GM06990 (cell line): ENCODE results near the gene CMTM1.

Experiments used
- DNase-seq: peaks from one replicate; pipeline ENCODE4 v3.0.0-alpha.2; 2011; ENCODE audit not compliant: insufficient read length; ENCODE audit errors: extremely low read depth
- H3K27me3 ChIP-seq: replicated peaks from 2 replicates; pipeline ENCODE4 v1.6.0; 2011; ENCODE audit warnings: low read length; ENCODE audit not compliant: control insufficient read depth, insufficient read depth
- H3K36me3 ChIP-seq: 2 replicates; pipeline ENCODE4 v1.5.1; 2011; ENCODE audit warnings: low read length; ENCODE audit not compliant: control insufficient read depth, insufficient read depth
- H3K4me3 ChIP-seq: replicated peaks from 2 replicates; pipeline ENCODE4 v1.5.1; 2011; ENCODE audit warnings: low read depth, mild to moderate bottlenecking, control low read depth, low read length
- CTCF ChIP-seq: IDR thresholded peaks from 2 replicates; pipeline ENCODE4 v1.5.1; 2011; ENCODE audit warnings: low read length, control low read depth, mild to moderate bottlenecking, inconsistent platforms; ENCODE audit not compliant: insufficient read depth, poor library complexity, severe bottlenecking

The CMTM1 gene

GRCh38 chr16:66596986-66597848 is 31.0 kb downstream of the CMTM1 start:
- TF ChIP-seq CTCF = no peak
- Histone ChIP-seq H3K27me3 (no peaks in the 10 kb centered on the region), H3K4me3 (no peak overlapping the region), H3K36me3 (no peaks in the 10 kb centered on the region)
- no peak for DNase-seq

GRCh38 chr16:66598111-66598510 is 31.9 kb downstream of the CMTM1 start:
- no peaks in the 10 kb centered on the region for H3K36me3 ChIP-seq
- H3K4me3 ChIP-seq = no peak overlapping the region
- no peak for TF ChIP-seq CTCF
- no peak for DNase-seq
- H3K27me3 ChIP-seq = no peaks in the 10 kb centered on the region

GRCh38 chr16:66599726-66600125 is 33.5 kb downstream of the CMTM1 start:
- Histone ChIP-seq H3K4me3 (no peak overlapping the region), H3K27me3 (no peaks in the 10 kb centered on the region), H3K36me3 (no peaks in the 10 kb centered on the region)
- DNase-seq = no peak
- no peak for TF ChIP-seq CTCF

GRCh38 chr16:66600477-66600876 is 34.2 kb downstream of the CMTM1 start:
- H3K4me3 ChIP-seq = no peak overlapping the region
- no peak for TF ChIP-seq CTCF
- no peak for DNase-seq
- H3K27me3 ChIP-seq = no peaks in the 10 kb centered on the region
- H3K36me3 ChIP-seq = no peaks in the 10 kb centered on the region

GRCh38 chr16:66601471-66601870 is 35.2 kb downstream of the CMTM1 start:
- Histone ChIP-seq H3K27me3 (no peaks in the 10 kb centered on the region), H3K4me3 (no peak overlapping the region), H3K36me3 (no peaks in the 10 kb centered on the region)
- TF ChIP-seq CTCF = no peak
- no peak for DNase-seq
